HG03064 (cell line): ENCODE results near the gene SLC25A10.
"Not testable (repeated sequence)": the region's sequence is repeated elsewhere in the genome, so short reads cannot be mapped to it uniquely, and the experiment has no call there.

Source experiments
- ATAC-seq: cut with Tn5 transposase; IDR thresholded peaks from one replicate; pipeline ENCODE4 v1.9.1; 2021; ENCODE audit warnings: low read depth; ENCODE audit not compliant: unreplicated experiment

Gene SLC25A10

GRCh38 chr17:81719410-81720266 lies 7.6 kb downstream of the SLC25A10 start:
- ATAC-seq, result no peak

GRCh38 chr17:81720267-81721071 lies 8.4 kb downstream of the SLC25A10 start:
- no peak for ATAC-seq

GRCh38 chr17:81722184-81723120 lies 10.4 kb downstream of the SLC25A10 start:
- ATAC-seq, result no peak

GRCh38 chr17:81723651-81724209 lies 11.6 kb downstream of the SLC25A10 start:
- no peak for ATAC-seq

GRCh38 chr17:81725439-81725838 lies 13.4 kb downstream of the SLC25A10 start:
- no peak for ATAC-seq

GRCh38 chr17:81726004-81726403 lies 13.9 kb downstream of the SLC25A10 start:
- ATAC-seq, result no peak

GRCh38 chr17:81727324-81728031 lies 15.4 kb downstream of the SLC25A10 start:
- ATAC-seq, result no peak

- no peak for ATAC-seq
These were observed 21.7 kb downstream of the SLC25A10 start for GRCh38 chr17:81733507-81734404.

GRCh38 chr17:81734405-81735263 lies 22.6 kb downstream of the SLC25A10 start:
- no peak for ATAC-seq

GRCh38 chr17:81735264-81736102 lies 23.4 kb downstream of the SLC25A10 start:
- ATAC-seq, result no peak

GRCh38 chr17:81737947-81738800 lies 26.1 kb downstream of the SLC25A10 start:
- ATAC-seq, result no peak

- no peak for ATAC-seq
These were observed 26.8 kb downstream of the SLC25A10 start for GRCh38 chr17:81738801-81739393.

GRCh38 chr17:81739593-81739992 lies 27.5 kb downstream of the SLC25A10 start:
- ATAC-seq, result not testable (repeated sequence)

- no peak for ATAC-seq
These were observed 28.4 kb downstream of the SLC25A10 start for GRCh38 chr17:81740395-81740961.

GRCh38 chr17:81741049-81741593 lies 29.0 kb downstream of the SLC25A10 start:
- ATAC-seq, result no peak
